SH-SY5Y (cell line): ENCODE results near the gene ZFR2.

Experiments
- GATA2 ChIP-seq: IDR thresholded peaks from 2 replicates; pipeline ENCODE4 v1.6.1; 2011; ENCODE audit warnings: mild to moderate bottlenecking, low read depth, low read length
- GATA3 ChIP-seq: IDR thresholded peaks from 2 replicates; pipeline ENCODE4 v1.6.1; 2011; ENCODE audit warnings: low read depth, mild to moderate bottlenecking, low read length, moderate library complexity

The ZFR2 gene

GRCh38 chr19:3890591-3890990 is 21.8 kb upstream of the ZFR2 start:
- TF ChIP-seq GATA2 (no peak), GATA3 (no peak)

- no peak for TF ChIP-seq GATA3
Observed at GRCh38 chr19:3882041-3882384, 13.2 kb upstream of the ZFR2 start.

GRCh38 chr19:3881272-3882040 is 12.6 kb upstream of the ZFR2 start:
- TF ChIP-seq GATA3 (no peak), GATA2 (no peak)

- no peak for TF ChIP-seq GATA2
Observed at GRCh38 chr19:3880471-3881271, 11.8 kb upstream of the ZFR2 start, which contains the start of gene ATCAY. Gene ATCAY, plus strand, starts transcription at chr19:3880685. Its CDS starts 5,083 bp downstream, at chr19:3885768.

- TF ChIP-seq GATA3 (no peak), GATA2 (no peak)
Observed at GRCh38 chr19:3879656-3880055, 10.8 kb upstream of the ZFR2 start.

- TF ChIP-seq GATA3 (no peak), GATA2 (no peak)
Observed at GRCh38 chr19:3873151-3873550, 4.3 kb upstream of the ZFR2 start.

GRCh38 chr19:3867971-3868769 is 668 bp downstream of the ZFR2 start:
- TF ChIP-seq GATA2 (no peak), GATA3 (no peak)

- TF ChIP-seq GATA2 (no peak), GATA3 (no peak)
Observed at GRCh38 chr19:3866910-3867638, 1.8 kb downstream of the ZFR2 start.

GRCh38 chr19:3863648-3864047 is 5.2 kb downstream of the ZFR2 start:
- TF ChIP-seq GATA2 (no peak), GATA3 (no peak)

- no peak for TF ChIP-seq GATA2
- no peak for TF ChIP-seq GATA3
Observed at GRCh38 chr19:3862826-3863500, 5.9 kb downstream of the ZFR2 start.

- TF ChIP-seq GATA2, result no peak
- no peak for TF ChIP-seq GATA3
Observed at GRCh38 chr19:3860499-3860898, 8.3 kb downstream of the ZFR2 start.

- no peak for TF ChIP-seq GATA3
- no peak for TF ChIP-seq GATA2
Observed at GRCh38 chr19:3857449-3858003, 11.3 kb downstream of the ZFR2 start.

GRCh38 chr19:3855320-3855719 is 13.5 kb downstream of the ZFR2 start:
- TF ChIP-seq GATA2 (no peak), GATA3 (no peak)
